Measurements from ENCODE around the gene ZNF318. TPM values are rescaled to one million over a fixed set of nuclear protein-coding genes. Genes with fewer than 3 reads are reported as not detected.

Gene ZNF318
- total and polyA plus RNA-seq, 2 donors (not counting 1 experiment from before 2014, with no cell fraction given): 79.7 to 91.8 TPM

- Mint-ChIP-seq H3K4me3 (no peak overlapping the region), H3K27ac (peak overlapping the region; percentile 23), H3K9me3 (ENCODE audit: insufficient read depth) (peaks cover 2% of the 10 kb centered on the region), H3K4me1 (peaks cover 81% of the 10 kb centered on the region), H3K27me3 (no peaks in the 10 kb centered on the region)
- intact Hi-C loops (cut with micrococcal nuclease): loop anchor here (2.0 to 5.0 kb wide), 2 partner anchors 53 to 69 kb away; partner anchors contain the start of gene ZNF318
- H3K4me1 ChIP-seq (ENCODE audit: control insufficient read depth in 2 of 2, insufficient read depth in 2 of 2, low read length in 2 of 2): peaks cover 68 to 69% of the 10 kb centered on the region in 2 donors
- no peak overlapping the region for H2AFZ ChIP-seq (ENCODE audit: insufficient read depth, low read depth, low read length, poor library complexity, severe bottlenecking)
- H3K79me2 ChIP-seq (ENCODE audit: control insufficient read depth, insufficient read depth, low read length): peaks cover 7% of the 10 kb centered on the region
- TF ChIP-seq CTCF (IDR thresholded peaks at IDR 0.05) (no peak), EZH2 (IDR thresholded peaks at IDR 0.05; ENCODE audit: borderline replicate concordance, insufficient read depth, low read depth, low read length, poor library complexity, severe bottlenecking) (no peak)
- peaks cover 0 to 7% (median 0%) of the 10 kb centered on the region in 3 donors for H3K9me3 ChIP-seq (ENCODE audit: control extremely low read depth in 1 of 3, control insufficient read depth in 2 of 3, insufficient read depth in 1 of 3, low read length in 2 of 3)
- CTCF ChIA-PET: interaction anchor here (0.7 to 2.0 kb wide), 8 partner anchors 9 to 90 kb away, joined by 3 to 10 read pairs (median 3); no protein-coding TSS in a partner anchor
- H4K20me1 ChIP-seq (ENCODE audit: control insufficient read depth, insufficient read depth, low read length, poor library complexity, severe bottlenecking): no peaks in the 10 kb centered on the region
- no peaks in the 10 kb centered on the region for H3K27me3 ChIP-seq (replicated peaks in 1 of 4; ENCODE audit: control extremely low read depth in 1 of 4, control insufficient read depth in 3 of 4, insufficient read depth in 4 of 4, low read length in 3 of 4)
- DNase-seq (no peak), ATAC-seq (ENCODE audit: low read depth) (no peak)
- H3K4me3 ChIP-seq (ENCODE audit: control extremely low read depth in 1 of 5, extremely low read depth in 1 of 5, insufficient read depth in 1 of 5, low read depth in 2 of 5, low read length in 4 of 5): no peak overlapping the region
- POLR2A ChIA-PET: no interaction called here
- no peak overlapping the region for H3K27ac ChIP-seq (ENCODE audit: low read length in 2 of 2)
- no CpG with 5 or more reads among the region's 1 CpG for WGBS (ENCODE audit: insufficient coverage)
- H3K36me3 ChIP-seq (replicated peaks in 1 of 2; ENCODE audit: control extremely low read depth in 1 of 2, control insufficient read depth in 1 of 2, extremely low read depth in 1 of 2, insufficient read depth in 2 of 2, low read length in 1 of 2): peaks cover 0 to 2% of the 10 kb centered on the region in 2 experiments
- H3K4me2 ChIP-seq (replicated peaks; ENCODE audit: low read depth, low read length, poor library complexity, severe bottlenecking): no peak overlapping the region
- no peak overlapping the region for H3K9ac ChIP-seq (ENCODE audit: low read length)
Observed at GRCh38 chr6:43313813-43314212, 55.6 kb downstream of the ZNF318 start.

GRCh38 chr6:43311666-43312065 is 57.8 kb downstream of the ZNF318 start:
- H3K9ac ChIP-seq (ENCODE audit: low read length): no peak overlapping the region
- no peak overlapping the region for H2AFZ ChIP-seq (ENCODE audit: insufficient read depth, low read depth, low read length, poor library complexity, severe bottlenecking)
- peak overlapping the region; percentile 50 for H3K27ac Mint-ChIP-seq
- DNase-seq: no peak
- H3K27me3 Mint-ChIP-seq: no peaks in the 10 kb centered on the region
- intact Hi-C loops (cut with micrococcal nuclease): loop anchor here (1.0 to 5.0 kb wide), 3 partner anchors 11 to 71 kb away; partner anchors contain the start of gene ZNF318
- H3K9me3 ChIP-seq (ENCODE audit: control extremely low read depth in 1 of 3, control insufficient read depth in 2 of 3, insufficient read depth in 1 of 3, low read length in 2 of 3): peaks cover 0 to 7% (median 0%) of the 10 kb centered on the region in 3 donors
- peaks cover 57 to 61% of the 10 kb centered on the region in 2 donors for H3K4me1 ChIP-seq (ENCODE audit: control insufficient read depth in 2 of 2, insufficient read depth in 2 of 2, low read length in 2 of 2)
- peaks cover 8% of the 10 kb centered on the region for H4K20me1 ChIP-seq (ENCODE audit: control insufficient read depth, insufficient read depth, low read length, poor library complexity, severe bottlenecking)
- ATAC-seq (ENCODE audit: low read depth): no peak
- no peaks in the 10 kb centered on the region for H3K27me3 ChIP-seq (replicated peaks in 1 of 4; ENCODE audit: control extremely low read depth in 1 of 4, control insufficient read depth in 3 of 4, insufficient read depth in 4 of 4, low read length in 3 of 4)
- CTCF ChIA-PET: interaction anchor here (1.4 kb wide), 1 partner anchor 72 kb away, joined by 3 read pairs; no protein-coding TSS in a partner anchor
- H3K36me3 ChIP-seq (replicated peaks in 1 of 2; ENCODE audit: control extremely low read depth in 1 of 2, control insufficient read depth in 1 of 2, extremely low read depth in 1 of 2, insufficient read depth in 2 of 2, low read length in 1 of 2): peaks cover 0 to 2% of the 10 kb centered on the region in 2 experiments
- H3K4me1 Mint-ChIP-seq: peaks cover 72% of the 10 kb centered on the region
- POLR2A ChIA-PET: interaction anchor here (0.7 to 1.2 kb wide), 3 partner anchors 53 to 215 kb away, joined by 3 to 4 read pairs (median 3); no protein-coding TSS in a partner anchor
- H3K27ac ChIP-seq (ENCODE audit: low read length in 2 of 2): no peak overlapping the region
- no peak overlapping the region for H3K4me2 ChIP-seq (replicated peaks; ENCODE audit: low read depth, low read length, poor library complexity, severe bottlenecking)
- WGBS (ENCODE audit: insufficient coverage): no CpG with 5 or more reads among the region's 3 CpGs
- peaks cover 9% of the 10 kb centered on the region for H3K79me2 ChIP-seq (ENCODE audit: control insufficient read depth, insufficient read depth, low read length)
- TF ChIP-seq CTCF (IDR thresholded peaks at IDR 0.05) (no peak), EZH2 (IDR thresholded peaks at IDR 0.05; ENCODE audit: borderline replicate concordance, insufficient read depth, low read depth, low read length, poor library complexity, severe bottlenecking) (no peak)
- no peak overlapping the region for H3K4me3 Mint-ChIP-seq
- no peak overlapping the region for H3K4me3 ChIP-seq (ENCODE audit: control extremely low read depth in 1 of 5, extremely low read depth in 1 of 5, insufficient read depth in 1 of 5, low read depth in 2 of 5, low read length in 4 of 5)
- H3K9me3 Mint-ChIP-seq (ENCODE audit: insufficient read depth): peaks cover 2% of the 10 kb centered on the region

All from B cell (primary cell).